Tibial artery (tissue), 4 donors: ENCODE measurements around the gene AKAP14.
"Not testable (repeated sequence)": the region's sequence is repeated elsewhere in the genome, so short reads cannot be mapped to it uniquely, and the experiment has no call there.

Experiments
- DNase-seq, 2 donors: peaks; one replicate each; pipeline ENCODE4 v3.0.0-alpha.2; 2019
- H3K27ac ChIP-seq, 2 donors: fragments of 200-600 bp; sonication (generic) in 1 of 2; 1 replicate in 1 of 2; 2 replicates in 1 of 2; pipeline ENCODE4 v1.5.1; 2018 to 2019; ENCODE audit warnings: mild to moderate bottlenecking in 1 of 2
- H3K27me3 ChIP-seq, 2 donors: fragments of 200-600 bp; sonication (generic) in 1 of 2; one replicate each; pipeline versions ENCODE4 v1.5.1 to v1.6.0; 2016 to 2019
- H3K36me3 ChIP-seq, 3 donors: fragments of 200-600 bp; sonication (generic) in 2 of 3; one replicate each; pipeline ENCODE4 v1.5.1; 2016 to 2019; ENCODE audit warnings: mild to moderate bottlenecking in 2 of 3
- H3K4me1 ChIP-seq, 4 donors: fragments of 200-600 bp; sonication (generic) in 2 of 4; 1 replicate in 3 of 4; 2 replicates in 1 of 4; pipeline ENCODE4 v1.5.1; 2016 to 2019
- H3K4me3 ChIP-seq, 2 donors: fragments of 200-600 bp; sonication (generic) in 1 of 2; 1 replicate in 1 of 2; 2 replicates in 1 of 2; pipeline ENCODE4 v1.5.1; 2018 to 2019; ENCODE audit warnings: mild to moderate bottlenecking in 2 of 2
- H3K9me3 ChIP-seq, 3 donors: fragments of 200-600 bp; sonication (generic) in 1 of 3; one replicate each; pipeline ENCODE4 v1.5.1; 2016 to 2019
- CTCF ChIP-seq, 2 experiments: fragments of 200-600 bp in 1 of 2; fragments of 450-650 bp in 1 of 2; IDR thresholded peaks; one replicate each; pipeline ENCODE4 v1.5.1; 2017 to 2019; ENCODE audit warnings: antibody characterized with exemption in 2 of 2, mild to moderate bottlenecking in 1 of 2, moderate library complexity in 1 of 2
- intact Hi-C: fragments of 100-400 bp; cut with DNase I; formaldehyde crosslinking; loops from one replicate; pipeline ENCODE4 v1.15.0; 2023; ENCODE audit warnings: low total_unique reads

Gene AKAP14

GRCh38 chrX:119942831-119943184, 47.1 kb downstream of the AKAP14 start:
- Histone ChIP-seq H3K36me3 (no peaks in the 10 kb centered on the region), H3K4me3 (peak overlapping the region; percentile 79 to 84), H3K27me3 (no peaks in the 10 kb centered on the region), H3K27ac (peak overlapping the region; percentile 83 to 95), H3K4me1 (peaks cover 0 to 13% (median 5%) of the 10 kb centered on the region in 4 donors), H3K9me3 (no peaks in the 10 kb centered on the region)
- intact Hi-C loops: no loop called here
- DNase-seq: no peak
- TF ChIP-seq CTCF (IDR thresholded peaks at IDR 0.05): no peak

GRCh38 chrX:119943185-119943988, 47.7 kb downstream of the AKAP14 start, which contains the start of gene NKAP:
NKAP (minus strand) TSS chrX:119943751; CDS start chrX:119943605, 146 bp downstream.
- Histone ChIP-seq H3K36me3 (no peaks in the 10 kb centered on the region), H3K27me3 (no peaks in the 10 kb centered on the region), H3K27ac (peak within 1 kb of the TSS; percentile 83 to 95), H3K4me1 (peaks cover 0 to 13% (median 5%) of the 10 kb centered on the region in 4 donors), H3K4me3 (peak within 1 kb of the TSS; percentile 79 to 84), H3K9me3 (no peaks in the 10 kb centered on the region)
- DNase-seq: peak; percentile 79 to 89
- TF ChIP-seq CTCF (IDR thresholded peaks at IDR 0.05): no peak
- intact Hi-C loops: no loop called here

GRCh38 chrX:119945481-119945880, 49.8 kb downstream of the AKAP14 start:
- intact Hi-C loops: no loop called here
- H3K27me3 ChIP-seq: no peaks in the 10 kb centered on the region
- H3K9me3 ChIP-seq: no peaks in the 10 kb centered on the region
- DNase-seq: no peak
- H3K4me3 ChIP-seq: no peak overlapping the region
- H3K4me1 ChIP-seq: peaks cover 0 to 13% (median 5%) of the 10 kb centered on the region in 4 donors
- no peak for TF ChIP-seq CTCF (IDR thresholded peaks at IDR 0.05)
- no peaks in the 10 kb centered on the region for H3K36me3 ChIP-seq
- H3K27ac ChIP-seq: no peak overlapping the region

GRCh38 chrX:119948381-119948780, 52.7 kb downstream of the AKAP14 start:
- intact Hi-C loops: no loop called here
- Histone ChIP-seq H3K4me1 (no peaks in the 10 kb centered on the region), H3K4me3 (no peak overlapping the region), H3K9me3 (no peaks in the 10 kb centered on the region), H3K36me3 (no peaks in the 10 kb centered on the region), H3K27me3 (no peaks in the 10 kb centered on the region), H3K27ac (no peak overlapping the region)
- DNase-seq: no peak
- no peak for TF ChIP-seq CTCF (IDR thresholded peaks at IDR 0.05)

GRCh38 chrX:119954374-119954773, 58.7 kb downstream of the AKAP14 start:
- intact Hi-C loops: no loop called here
- Histone ChIP-seq H3K9me3 (peaks cover 0 to 4% (median 0%) of the 10 kb centered on the region in 3 donors), H3K27me3 (no peaks in the 10 kb centered on the region), H3K4me3 (no peak overlapping the region), H3K36me3 (no peaks in the 10 kb centered on the region), H3K27ac (no peak overlapping the region), H3K4me1 (no peaks in the 10 kb centered on the region)
- DNase-seq: no peak
- no peak for TF ChIP-seq CTCF (IDR thresholded peaks at IDR 0.05)

- H3K4me3 ChIP-seq, intact Hi-C loops, H3K27ac ChIP-seq, H3K9me3 ChIP-seq, H3K27me3 ChIP-seq, DNase-seq, H3K4me1 ChIP-seq, H3K36me3 ChIP-seq: not testable (repeated sequence)
Measured at GRCh38 chrX:119955807-119956570, 60.3 kb downstream of the AKAP14 start.
